K562 (cell line): ENCODE data around the gene PRKAA1. TPM values are rescaled to one million over a fixed set of nuclear protein-coding genes. Genes with fewer than 3 reads are reported as not detected.

Experiments used
- BHLHE40 ChIP-seq: IDR thresholded peaks from 2 replicates; pipeline ENCODE4 v1.6.1; 2011; ENCODE audit warnings: low read length, improper control_type of control experiment
- BRD4 ChIP-seq: fragments of 200-600 bp; sonication (generic); IDR thresholded peaks from 2 replicates; pipeline ENCODE4 v1.6.1; 2017; ENCODE audit warnings: inconsistent platforms
- CBFA2T3 ChIP-seq: fragments of 450-650 bp; IDR thresholded peaks from 2 replicates; pipeline ENCODE4 v1.6.1; 2017
- CCNT2 ChIP-seq: IDR thresholded peaks from 2 replicates; pipeline ENCODE4 v1.6.1; 2011; ENCODE audit warnings: borderline replicate concordance, low read depth, mild to moderate bottlenecking, moderate library complexity, mixed read lengths, low read length; ENCODE audit not compliant: insufficient read length; ENCODE audit errors: extremely low read depth
- FOS ChIP-seq: IDR thresholded peaks from 3 replicates; pipeline ENCODE4 v1.6.1; 2011; ENCODE audit not compliant: insufficient read length; ENCODE audit errors: extremely low read depth
- FOXM1 ChIP-seq, 2 experiments: fragments of 450-650 bp in 1 of 2; sonication (generic) in 1 of 2; formaldehyde crosslinking in 1 of 2; IDR thresholded peaks; 2 replicates each; pipeline versions ENCODE4 v1.6.1 to v1.9.0; 2017 to 2022; ENCODE audit warnings: low read depth in 2 of 2, mild to moderate bottlenecking in 2 of 2, missing genetic modification reagents in 1 of 2, moderate library complexity in 1 of 2
- GATAD2A ChIP-seq: fragments of 450-650 bp; IDR thresholded peaks from 2 replicates; pipeline ENCODE4 v1.6.1; 2017
- HDAC1 ChIP-seq, 2 experiments: fragments of 450-650 bp; IDR thresholded peaks; 2 replicates each; pipeline ENCODE4 v1.6.1; 2016 to 2017; ENCODE audit warnings: inconsistent platforms in 1 of 2, mild to moderate bottlenecking in 1 of 2, moderate library complexity in 1 of 2
- POU5F1 ChIP-seq: fragments of 150-350 bp; IDR thresholded peaks from 2 replicates; pipeline ENCODE4 v1.6.1; 2014; ENCODE audit warnings: borderline replicate concordance, low read length, low read depth, mild to moderate bottlenecking; ENCODE audit not compliant: partially characterized antibody
- ZNF165 ChIP-seq: fragments of 250-450 bp; sonication (Bioruptor Pico); IDR thresholded peaks from 2 replicates; pipeline ENCODE4 v1.4.0; 2020; ENCODE audit warnings: borderline replicate concordance
- ZNF212 ChIP-seq: fragments of 450-650 bp; formaldehyde crosslinking; IDR thresholded peaks from 2 replicates; pipeline ENCODE4 v1.4.0; 2020; ENCODE audit warnings: mild to moderate bottlenecking
- polyA plus RNA-seq, 8 experiments: library from polyadenylated mRNA; depleted of rRNA in 4 of 8; stranded (reverse) in 5 of 8; unstranded in 3 of 8; fragments of >200 nt; fragmentation: Nextera tagmentation in 2 of 8; fragmentation: Illumina TruSeq in 1 of 8; extraction: Ambion mirVana in 2 of 8; extraction: Trizol in 1 of 8; gene quantifications; 2 replicates each; pipeline versions ENCODE4 v1.2.1 to v1.2.3, GENCODE V29; 2011 to 2014; ENCODE audit warnings: inconsistent platforms in 1 of 8, missing spikeins in 1 of 8
- total RNA-seq, 7 experiments: library from RNA; depleted of rRNA in 6 of 7; stranded (reverse); fragments of >200 nt in 6 of 7; fragmentation: Illumina TruSeq in 2 of 7; extraction: Trizol in 2 of 7; gene quantifications; 2 replicates each; pipeline versions ENCODE4 v1.2.1 to v1.2.3, GENCODE V29; 2011 to 2021; ENCODE audit warnings: low replicate concordance in 1 of 7
- TF ChIP-seq, protein P1 (sequence below): fragments of 250-450 bp; sonication (Bioruptor Pico); IDR thresholded peaks from 2 replicates; pipeline ENCODE4 v1.4.0; 2020; ENCODE audit warnings: mild to moderate bottlenecking, moderate library complexity
- TF ChIP-seq, protein P2 (sequence below): fragments of 450-650 bp; formaldehyde crosslinking; IDR thresholded peaks from 2 replicates; pipeline ENCODE4 v1.4.0; 2022; ENCODE audit warnings: mild to moderate bottlenecking, moderate library complexity
- TF ChIP-seq, protein P3 (sequence below): fragments of 450-650 bp; formaldehyde crosslinking; IDR thresholded peaks from 2 replicates; pipeline ENCODE4 v1.4.0; 2022; ENCODE audit warnings: missing genetic modification characterization
- TF ChIP-seq, protein P4 (sequence below): fragments of 450-650 bp; IDR thresholded peaks from 2 replicates; pipeline ENCODE4 v1.6.1; 2016; ENCODE audit warnings: mild to moderate bottlenecking
- TF ChIP-seq, protein P5 (sequence below), 2 experiments: IDR thresholded peaks; 2 replicates each; pipeline ENCODE4 v1.6.1; 2011; ENCODE audit warnings: borderline replicate concordance in 1 of 2, control low read depth in 1 of 2, low read depth in 1 of 2, low read length in 1 of 2, mild to moderate bottlenecking in 1 of 2, mixed read lengths in 1 of 2, moderate library complexity in 1 of 2; ENCODE audit not compliant: insufficient read depth in 1 of 2, insufficient read length in 1 of 2, poor library complexity in 1 of 2, severe bottlenecking in 1 of 2; ENCODE audit errors: extremely low read depth in 1 of 2

The PRKAA1 gene
- total and polyA plus RNA-seq, 9 of the 15 experiments (the other 6 are each of a cell fraction or from before 2014, with no cell fraction given): 24.5 to 84.0 (median 51.4) TPM

DNA sequence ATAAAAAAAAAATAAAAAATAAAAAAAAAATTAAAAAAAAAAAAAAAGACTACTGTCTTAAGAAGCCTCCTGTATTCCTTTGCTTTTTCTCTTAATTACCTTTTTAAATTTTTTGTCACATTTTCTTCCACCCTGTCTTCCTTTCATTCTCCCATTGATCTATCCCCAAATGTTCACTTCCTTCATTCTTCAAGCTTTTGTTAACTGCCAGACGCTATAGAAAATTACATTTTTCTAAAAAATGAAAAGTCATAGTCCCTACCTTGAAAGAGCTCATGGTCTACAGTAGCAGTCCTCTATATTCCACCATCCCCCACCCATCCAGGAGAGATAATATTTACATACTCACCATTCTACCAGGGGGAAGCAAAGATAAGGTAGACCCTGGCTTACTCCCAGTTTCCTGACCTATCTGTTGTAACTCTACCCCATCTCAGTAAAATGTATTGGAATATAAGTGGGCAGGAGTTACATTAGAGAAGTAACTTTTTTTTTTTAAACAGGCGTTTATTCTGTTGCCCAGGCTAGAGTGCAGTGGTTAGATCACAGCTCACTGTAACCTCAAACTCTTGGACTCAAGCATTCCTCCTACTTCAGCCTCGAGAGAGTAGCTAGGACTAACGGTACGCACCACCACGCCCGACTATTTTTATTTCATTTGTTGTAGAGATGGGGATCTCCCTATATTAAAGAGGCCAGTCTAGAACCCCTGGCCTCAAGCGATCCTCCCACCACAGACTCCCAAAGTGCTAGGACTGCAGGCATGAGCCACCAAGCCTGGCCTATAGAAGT lies 3.8 kb upstream of the PRKAA1 start (continued):
- TF ChIP-seq, protein P1, sequence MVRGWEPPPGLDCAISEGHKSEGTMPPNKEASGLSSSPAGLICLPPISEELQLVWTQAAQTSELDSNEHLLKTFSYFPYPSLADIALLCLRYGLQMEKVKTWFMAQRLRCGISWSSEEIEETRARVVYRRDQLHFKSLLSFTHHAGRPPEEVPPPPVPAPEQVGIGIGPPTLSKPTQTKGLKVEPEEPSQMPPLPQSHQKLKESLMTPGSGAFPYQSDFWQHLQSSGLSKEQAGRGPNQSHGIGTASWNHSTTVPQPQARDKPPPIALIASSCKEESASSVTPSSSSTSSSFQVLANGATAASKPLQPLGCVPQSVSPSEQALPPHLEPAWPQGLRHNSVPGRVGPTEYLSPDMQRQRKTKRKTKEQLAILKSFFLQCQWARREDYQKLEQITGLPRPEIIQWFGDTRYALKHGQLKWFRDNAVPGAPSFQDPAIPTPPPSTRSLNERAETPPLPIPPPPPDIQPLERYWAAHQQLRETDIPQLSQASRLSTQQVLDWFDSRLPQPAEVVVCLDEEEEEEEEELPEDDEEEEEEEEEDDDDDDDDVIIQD (CRISPR knock-in tag): no peak
- peak; percentile 95 for TF ChIP-seq CBFA2T3
- TF ChIP-seq, protein P2, sequence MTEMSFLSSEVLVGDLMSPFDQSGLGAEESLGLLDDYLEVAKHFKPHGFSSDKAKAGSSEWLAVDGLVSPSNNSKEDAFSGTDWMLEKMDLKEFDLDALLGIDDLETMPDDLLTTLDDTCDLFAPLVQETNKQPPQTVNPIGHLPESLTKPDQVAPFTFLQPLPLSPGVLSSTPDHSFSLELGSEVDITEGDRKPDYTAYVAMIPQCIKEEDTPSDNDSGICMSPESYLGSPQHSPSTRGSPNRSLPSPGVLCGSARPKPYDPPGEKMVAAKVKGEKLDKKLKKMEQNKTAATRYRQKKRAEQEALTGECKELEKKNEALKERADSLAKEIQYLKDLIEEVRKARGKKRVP (CRISPR knock-in tag): peak; percentile 8; the same call in 1 of the 2 replicates
- TF ChIP-seq BHLHE40: peak; percentile 58; the same call in 1 of the 2 replicates
- TF ChIP-seq BRD4: peak; percentile 90; the same call in 1 of the 2 replicates
- TF ChIP-seq, protein P3, sequence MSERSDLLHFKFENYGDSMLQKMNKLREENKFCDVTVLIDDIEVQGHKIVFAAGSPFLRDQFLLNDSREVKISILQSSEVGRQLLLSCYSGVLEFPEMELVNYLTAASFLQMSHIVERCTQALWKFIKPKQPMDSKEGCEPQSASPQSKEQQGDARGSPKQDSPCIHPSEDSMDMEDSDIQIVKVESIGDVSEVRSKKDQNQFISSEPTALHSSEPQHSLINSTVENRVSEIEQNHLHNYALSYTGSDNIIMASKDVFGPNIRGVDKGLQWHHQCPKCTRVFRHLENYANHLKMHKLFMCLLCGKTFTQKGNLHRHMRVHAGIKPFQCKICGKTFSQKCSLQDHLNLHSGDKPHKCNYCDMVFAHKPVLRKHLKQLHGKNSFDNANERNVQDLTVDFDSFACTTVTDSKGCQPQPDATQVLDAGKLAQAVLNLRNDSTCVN (CRISPR knock-in tag): no peak
- TF ChIP-seq FOXM1 (IDR thresholded peaks at IDR 0.05; ENCODE audit: low read depth): peak; percentile 62; the same call in 1 of the 2 replicates
- TF ChIP-seq FOXM1 (CRISPR knock-in tag; IDR thresholded peaks at IDR 0.05; ENCODE audit: low read depth): no peak
- TF ChIP-seq HDAC1 (IDR thresholded peaks at IDR 0.05): peak; percentile 68 to 79; a peak in 3 of 4 replicates
- TF ChIP-seq, protein P4, sequence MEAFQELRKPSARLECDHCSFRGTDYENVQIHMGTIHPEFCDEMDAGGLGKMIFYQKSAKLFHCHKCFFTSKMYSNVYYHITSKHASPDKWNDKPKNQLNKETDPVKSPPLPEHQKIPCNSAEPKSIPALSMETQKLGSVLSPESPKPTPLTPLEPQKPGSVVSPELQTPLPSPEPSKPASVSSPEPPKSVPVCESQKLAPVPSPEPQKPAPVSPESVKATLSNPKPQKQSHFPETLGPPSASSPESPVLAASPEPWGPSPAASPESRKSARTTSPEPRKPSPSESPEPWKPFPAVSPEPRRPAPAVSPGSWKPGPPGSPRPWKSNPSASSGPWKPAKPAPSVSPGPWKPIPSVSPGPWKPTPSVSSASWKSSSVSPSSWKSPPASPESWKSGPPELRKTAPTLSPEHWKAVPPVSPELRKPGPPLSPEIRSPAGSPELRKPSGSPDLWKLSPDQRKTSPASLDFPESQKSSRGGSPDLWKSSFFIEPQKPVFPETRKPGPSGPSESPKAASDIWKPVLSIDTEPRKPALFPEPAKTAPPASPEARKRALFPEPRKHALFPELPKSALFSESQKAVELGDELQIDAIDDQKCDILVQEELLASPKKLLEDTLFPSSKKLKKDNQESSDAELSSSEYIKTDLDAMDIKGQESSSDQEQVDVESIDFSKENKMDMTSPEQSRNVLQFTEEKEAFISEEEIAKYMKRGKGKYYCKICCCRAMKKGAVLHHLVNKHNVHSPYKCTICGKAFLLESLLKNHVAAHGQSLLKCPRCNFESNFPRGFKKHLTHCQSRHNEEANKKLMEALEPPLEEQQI: 0 out of 2 replicates have a peak, but pooled peaks have one; percentile 30
- TF ChIP-seq FOS: no peak
- peak; percentile 90 for TF ChIP-seq GATAD2A
- no peak for TF ChIP-seq ZNF165 (CRISPR knock-in tag)
- TF ChIP-seq ZNF212 (CRISPR knock-in tag): no peak
- TF ChIP-seq POU5F1: no peak
- peak; percentile 77 for TF ChIP-seq CCNT2
- TF ChIP-seq, protein P5, sequence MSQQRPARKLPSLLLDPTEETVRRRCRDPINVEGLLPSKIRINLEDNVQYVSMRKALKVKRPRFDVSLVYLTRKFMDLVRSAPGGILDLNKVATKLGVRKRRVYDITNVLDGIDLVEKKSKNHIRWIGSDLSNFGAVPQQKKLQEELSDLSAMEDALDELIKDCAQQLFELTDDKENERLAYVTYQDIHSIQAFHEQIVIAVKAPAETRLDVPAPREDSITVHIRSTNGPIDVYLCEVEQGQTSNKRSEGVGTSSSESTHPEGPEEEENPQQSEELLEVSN (IDR thresholded peaks at IDR 0.05; ENCODE audit: borderline replicate concordance in 1 of 2, extremely low read depth in 1 of 2, insufficient read depth in 1 of 2, insufficient read length in 1 of 2, low read depth in 1 of 2, low read length in 1 of 2, poor library complexity in 1 of 2, severe bottlenecking in 1 of 2): no peak
